22Rv1 (cell line): ENCODE results near the gene TM9SF3.

Experiments used
- ZFX ChIP-seq: fragments of 450-650 bp; IDR thresholded peaks from 2 replicates; pipeline ENCODE4 v1.6.1; 2017; ENCODE audit warnings: antibody characterized with exemption, borderline replicate concordance
- TF ChIP-seq, protein P1 (sequence below): fragments of 450-650 bp; IDR thresholded peaks from 2 replicates; pipeline ENCODE4 v1.5.1; 2017; ENCODE audit warnings: mild to moderate bottlenecking

DNA sequence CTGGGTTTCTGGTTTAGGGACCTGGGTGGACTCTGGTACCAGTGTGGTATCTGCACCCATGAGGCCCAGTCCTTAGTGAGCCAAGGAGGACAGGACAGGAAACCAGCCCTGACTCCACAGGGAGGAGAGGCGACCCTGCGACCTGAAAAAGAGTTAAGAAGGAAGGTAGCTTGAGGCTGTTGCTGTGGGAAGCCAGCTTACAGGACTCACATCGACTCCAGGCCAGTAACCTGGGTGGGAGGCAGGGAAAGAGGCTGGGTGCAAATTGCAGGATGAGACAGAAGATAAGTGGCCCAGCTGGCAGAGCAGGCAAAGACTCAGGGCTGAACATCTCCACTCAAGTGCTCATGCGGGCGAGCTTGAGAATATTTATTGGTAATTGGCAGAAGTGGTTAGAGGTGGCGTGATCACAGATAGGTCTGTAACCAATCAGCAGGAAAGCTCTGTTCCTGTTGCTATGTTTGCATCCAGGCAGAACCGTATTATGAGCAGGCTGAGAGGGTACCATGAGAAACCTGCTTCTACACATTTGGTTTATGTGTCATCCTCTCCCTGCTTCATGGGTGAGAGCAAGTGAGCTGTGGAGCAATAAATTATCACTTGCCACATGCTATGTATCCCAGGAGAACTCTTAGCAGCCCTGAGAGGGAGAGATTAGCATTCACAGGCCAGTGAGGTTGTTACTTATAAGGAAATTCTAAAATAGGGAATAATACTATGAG lies 84.1 kb downstream of the TM9SF3 start:
- TF ChIP-seq, protein P1, sequence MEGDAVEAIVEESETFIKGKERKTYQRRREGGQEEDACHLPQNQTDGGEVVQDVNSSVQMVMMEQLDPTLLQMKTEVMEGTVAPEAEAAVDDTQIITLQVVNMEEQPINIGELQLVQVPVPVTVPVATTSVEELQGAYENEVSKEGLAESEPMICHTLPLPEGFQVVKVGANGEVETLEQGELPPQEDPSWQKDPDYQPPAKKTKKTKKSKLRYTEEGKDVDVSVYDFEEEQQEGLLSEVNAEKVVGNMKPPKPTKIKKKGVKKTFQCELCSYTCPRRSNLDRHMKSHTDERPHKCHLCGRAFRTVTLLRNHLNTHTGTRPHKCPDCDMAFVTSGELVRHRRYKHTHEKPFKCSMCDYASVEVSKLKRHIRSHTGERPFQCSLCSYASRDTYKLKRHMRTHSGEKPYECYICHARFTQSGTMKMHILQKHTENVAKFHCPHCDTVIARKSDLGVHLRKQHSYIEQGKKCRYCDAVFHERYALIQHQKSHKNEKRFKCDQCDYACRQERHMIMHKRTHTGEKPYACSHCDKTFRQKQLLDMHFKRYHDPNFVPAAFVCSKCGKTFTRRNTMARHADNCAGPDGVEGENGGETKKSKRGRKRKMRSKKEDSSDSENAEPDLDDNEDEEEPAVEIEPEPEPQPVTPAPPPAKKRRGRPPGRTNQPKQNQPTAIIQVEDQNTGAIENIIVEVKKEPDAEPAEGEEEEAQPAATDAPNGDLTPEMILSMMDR: no peak
- no peak for TF ChIP-seq ZFX
